Measurements from ENCODE around the gene PCTP. TPM values are rescaled to one million over a fixed set of nuclear protein-coding genes. Genes with fewer than 3 reads are reported as not detected.

The PCTP gene
- total RNA-seq (10 to 100 TPM; 11.1 to 31.7 (median 13.3) TPM), polyA plus RNA-seq (10 to 100 TPM in 1 of 3 donors, 1 to 10 TPM in 2; 7.2 to 17.0 (median 9.2) TPM)
- long read RNA-seq, donor 1, transcript PCTP-201 (6 exons, 2,044 nt) = major isoform, 5 of 6 reads
- long read RNA-seq, donor 1, partial matches to known transcripts = 0 of 6 reads
- long read RNA-seq, donor 1, other reads (novel, unspliced or antisense) = 0 of 6 reads
- long read RNA-seq, donor 2, partial matches to known transcripts = 0 of 3 reads
- long read RNA-seq, donor 2, other reads (novel, unspliced or antisense) = 0 of 3 reads
- long read RNA-seq, donor 3, partial matches to known transcripts = 0 of 5 reads
- long read RNA-seq, donor 3, other reads (novel, unspliced or antisense) = 0 of 5 reads
- long read RNA-seq, donor 4, partial matches to known transcripts = 0 of 2 reads
- long read RNA-seq, donor 4, other reads (novel, unspliced or antisense) = 1 of 2 reads
- long read RNA-seq, donor 5, transcript PCTP-201 (6 exons, 2,044 nt) = major isoform, 23 of 27 reads
- long read RNA-seq, donor 5, partial matches to known transcripts = 0 of 27 reads
- long read RNA-seq, donor 5, other reads (novel, unspliced or antisense) = 4 of 27 reads
- long read RNA-seq, donor 6, partial matches to known transcripts = 0 of 3 reads
- long read RNA-seq, donor 6, other reads (novel, unspliced or antisense) = 1 of 3 reads
- long read RNA-seq, donor 7, partial matches to known transcripts = 0 of 3 reads
- long read RNA-seq, donor 7, other reads (novel, unspliced or antisense) = 0 of 3 reads
- long read RNA-seq, donor 8, transcript PCTP-201 (6 exons, 2,044 nt) = major isoform, 7 of 8 reads
- long read RNA-seq, donor 8, partial matches to known transcripts = 0 of 8 reads
- long read RNA-seq, donor 8, other reads (novel, unspliced or antisense) = 0 of 8 reads
- long read RNA-seq, donor 9, partial matches to known transcripts = 0 of 5 reads
- long read RNA-seq, donor 9, other reads (novel, unspliced or antisense) = 0 of 5 reads
- long read RNA-seq, donor 10, partial matches to known transcripts = 5 of 9 reads
- long read RNA-seq, donor 10, other reads (novel, unspliced or antisense) = 0 of 9 reads

DNA sequence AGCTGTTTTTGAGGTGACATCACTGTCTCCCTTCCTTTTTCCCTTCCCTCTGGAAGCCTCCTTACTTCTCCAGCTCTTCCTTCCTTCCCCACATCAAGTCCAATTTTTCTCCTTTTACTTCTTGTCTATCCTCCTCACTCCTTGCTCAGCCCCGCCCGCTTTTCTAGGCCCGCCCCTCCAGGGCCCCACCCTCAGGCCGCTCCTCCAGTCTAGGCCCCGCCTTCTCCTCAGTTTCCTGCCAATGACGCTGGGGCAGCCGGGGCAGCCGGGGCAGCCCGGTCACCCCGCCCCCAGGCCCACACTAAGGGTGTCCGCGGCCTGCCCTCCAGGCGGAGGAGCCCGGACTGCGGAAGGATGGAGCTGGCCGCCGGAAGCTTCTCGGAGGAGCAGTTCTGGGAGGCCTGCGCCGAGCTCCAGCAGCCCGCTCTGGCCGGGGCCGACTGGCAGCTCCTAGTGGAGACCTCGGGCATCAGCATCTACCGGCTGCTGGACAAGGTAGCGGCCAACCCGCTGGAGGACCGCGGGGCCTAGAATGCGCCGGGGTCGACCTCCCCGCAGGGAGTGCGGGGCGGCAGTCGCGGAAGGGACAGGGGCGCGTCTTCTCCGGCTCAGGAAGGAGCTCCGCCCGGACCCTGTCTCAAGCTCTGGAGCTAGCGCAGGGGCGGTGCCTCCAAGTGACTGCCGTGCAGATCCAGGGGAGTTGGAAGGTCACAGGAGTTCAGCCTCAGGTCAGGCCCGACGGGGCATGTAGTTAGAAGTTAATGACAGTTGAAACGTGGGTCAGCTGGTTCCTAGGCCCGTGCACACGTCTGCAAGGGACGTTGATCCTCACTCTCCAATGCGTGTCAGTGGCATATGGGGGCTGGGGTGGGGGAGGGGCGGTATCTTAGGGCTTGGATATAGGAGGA is at the start of gene PCTP:
Gene PCTP (plus strand): TSS at position 302 of the 908 bp plus-strand sequence. CDS start 53 bp downstream, at position 355.
- peak; percentile 93 to 97 (median 96) for DNase-seq
- 0 to 1% (median 0%) methylated on average over 16 to 53 of the region's 53 CpGs for WGBS, 4 donors
- H3K27me3 ChIP-seq = no peaks in the 10 kb centered on the region
- intact Hi-C loops (cut with DNase I) = no loop called here
- peak within 1 kb of the TSS; percentile 60 to 70 (median 64) for H3K4me3 ChIP-seq
- H3K36me3 ChIP-seq (replicated peaks in 1 of 2) = no peaks in the 10 kb centered on the region
- peaks cover 2 to 22% of the 10 kb centered on the region in 2 donors for H3K4me1 ChIP-seq (replicated peaks in 1 of 2)
- peak within 1 kb of the TSS; percentile 67 to 90 (median 80) for H3K27ac ChIP-seq
- H3K9me3 ChIP-seq (replicated peaks in 1 of 3) = no peaks in the 10 kb centered on the region
- TF ChIP-seq, protein P1, sequence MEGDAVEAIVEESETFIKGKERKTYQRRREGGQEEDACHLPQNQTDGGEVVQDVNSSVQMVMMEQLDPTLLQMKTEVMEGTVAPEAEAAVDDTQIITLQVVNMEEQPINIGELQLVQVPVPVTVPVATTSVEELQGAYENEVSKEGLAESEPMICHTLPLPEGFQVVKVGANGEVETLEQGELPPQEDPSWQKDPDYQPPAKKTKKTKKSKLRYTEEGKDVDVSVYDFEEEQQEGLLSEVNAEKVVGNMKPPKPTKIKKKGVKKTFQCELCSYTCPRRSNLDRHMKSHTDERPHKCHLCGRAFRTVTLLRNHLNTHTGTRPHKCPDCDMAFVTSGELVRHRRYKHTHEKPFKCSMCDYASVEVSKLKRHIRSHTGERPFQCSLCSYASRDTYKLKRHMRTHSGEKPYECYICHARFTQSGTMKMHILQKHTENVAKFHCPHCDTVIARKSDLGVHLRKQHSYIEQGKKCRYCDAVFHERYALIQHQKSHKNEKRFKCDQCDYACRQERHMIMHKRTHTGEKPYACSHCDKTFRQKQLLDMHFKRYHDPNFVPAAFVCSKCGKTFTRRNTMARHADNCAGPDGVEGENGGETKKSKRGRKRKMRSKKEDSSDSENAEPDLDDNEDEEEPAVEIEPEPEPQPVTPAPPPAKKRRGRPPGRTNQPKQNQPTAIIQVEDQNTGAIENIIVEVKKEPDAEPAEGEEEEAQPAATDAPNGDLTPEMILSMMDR (IDR thresholded peaks at IDR 0.05) = peak in 5 of 6 experiments; percentile 33 to 61 (median 45)
- TF ChIP-seq POLR2A (IDR thresholded peaks at IDR 0.05) = peak; percentile 84 to 90

DNA sequence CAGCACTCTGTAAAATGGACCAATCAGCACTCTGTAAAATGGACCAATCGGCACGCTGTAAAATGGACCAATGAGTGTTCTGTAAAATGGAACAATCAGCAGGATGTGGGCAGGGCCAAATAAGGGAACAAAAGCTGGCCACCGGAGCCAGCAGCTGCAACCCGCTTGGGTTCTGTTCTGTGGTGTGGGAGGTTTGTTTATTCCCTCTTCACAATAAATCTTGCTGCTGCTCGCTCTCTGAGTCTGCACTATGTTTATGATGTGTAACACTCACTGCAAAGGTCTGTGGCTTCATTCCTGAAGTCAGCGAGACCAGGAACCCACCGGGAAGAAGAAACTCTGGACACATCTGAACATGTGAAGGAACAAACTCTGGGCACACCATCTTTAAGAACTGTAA is 48.7 kb upstream of the PCTP start:
- intact Hi-C loops (cut with DNase I) = no loop called here
- Histone ChIP-seq H3K9me3 (replicated peaks in 1 of 3) (no peaks in the 10 kb centered on the region), H3K36me3 (replicated peaks in 1 of 2) (no peaks in the 10 kb centered on the region), H3K27me3 (no peaks in the 10 kb centered on the region), H3K4me3 (no peak overlapping the region), H3K4me1 (replicated peaks in 1 of 2) (no peaks in the 10 kb centered on the region), H3K27ac (no peak overlapping the region)
- DNase-seq = no peak
- TF ChIP-seq, protein P1 (IDR thresholded peaks at IDR 0.05) = no peak
- no peak for TF ChIP-seq POLR2A (IDR thresholded peaks at IDR 0.05)
- WGBS, 4 donors = 72 to 78% (median 76%) methylated on average over 7 of the region's 7 CpGs

DNA sequence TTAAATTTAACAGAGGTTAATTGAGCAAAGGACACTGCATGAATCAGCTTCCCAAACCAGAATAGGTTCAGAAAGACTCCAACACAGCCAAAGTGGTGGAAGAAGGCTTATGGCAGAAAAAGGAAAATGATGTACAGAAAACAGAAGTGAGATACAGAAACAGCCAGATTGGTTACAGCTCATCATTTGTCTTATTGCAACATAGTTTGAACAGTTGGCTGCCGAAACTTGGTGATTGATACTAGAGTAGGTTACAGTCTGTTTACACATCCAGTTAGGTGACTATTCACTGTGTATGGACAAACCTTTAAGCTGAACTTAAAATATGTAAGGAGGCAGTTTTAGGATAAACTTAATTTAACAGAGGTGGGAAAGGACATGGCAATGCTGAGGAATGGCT is 46.5 kb upstream of the PCTP start:
- Histone ChIP-seq H3K4me3 (no peak overlapping the region), H3K27ac (no peak overlapping the region), H3K9me3 (replicated peaks in 1 of 3) (no peaks in the 10 kb centered on the region), H3K36me3 (replicated peaks in 1 of 2) (no peaks in the 10 kb centered on the region), H3K4me1 (replicated peaks in 1 of 2) (peaks cover 6 to 7% of the 10 kb centered on the region in 2 donors), H3K27me3 (no peaks in the 10 kb centered on the region)
- WGBS, 4 donors = 21 to 58% (median 39%) methylated on average over 1 of the region's 1 CpG
- no peak for DNase-seq
- intact Hi-C loops (cut with DNase I) = no loop called here
- TF ChIP-seq POLR2A (IDR thresholded peaks at IDR 0.05) = no peak
- TF ChIP-seq, protein P1 (IDR thresholded peaks at IDR 0.05) = no peak
